ENCODE measurements around the gene DNAH17. TPM values are rescaled to one million over a fixed set of nuclear protein-coding genes. Genes with fewer than 3 reads are reported as not detected.

DNAH17 gene
- total RNA-seq, 1 donor from 2014 or later: 2.0 TPM

- Histone ChIP-seq H3K36me3 (peaks cover 0 to 27% of the 10 kb centered on the region in 2 donors), H3K27me3 (no peaks in the 10 kb centered on the region), H3K4me1 (peaks cover 43% of the 10 kb centered on the region), H3K9me3 (no peaks in the 10 kb centered on the region), H3K4me3 (no peak overlapping the region), H3K27ac (peak overlapping the region; percentile 86)
- TF ChIP-seq CTCF (IDR thresholded peaks at IDR 0.05) (no peak), POLR2AphosphoS5 (IDR thresholded peaks at IDR 0.05; ENCODE audit: insufficient read depth in 1 of 2, low read depth in 1 of 2) (peak in 1 of 2 donors; percentile 14)
- intact Hi-C loops (cut with DNase I): no loop called here
- DNase-seq (ENCODE audit: extremely low spot score in 2 of 2): no peak
Measured at GRCh38 chr17:78417531-78417909, 159.7 kb downstream of the DNAH17 start.

DNA sequence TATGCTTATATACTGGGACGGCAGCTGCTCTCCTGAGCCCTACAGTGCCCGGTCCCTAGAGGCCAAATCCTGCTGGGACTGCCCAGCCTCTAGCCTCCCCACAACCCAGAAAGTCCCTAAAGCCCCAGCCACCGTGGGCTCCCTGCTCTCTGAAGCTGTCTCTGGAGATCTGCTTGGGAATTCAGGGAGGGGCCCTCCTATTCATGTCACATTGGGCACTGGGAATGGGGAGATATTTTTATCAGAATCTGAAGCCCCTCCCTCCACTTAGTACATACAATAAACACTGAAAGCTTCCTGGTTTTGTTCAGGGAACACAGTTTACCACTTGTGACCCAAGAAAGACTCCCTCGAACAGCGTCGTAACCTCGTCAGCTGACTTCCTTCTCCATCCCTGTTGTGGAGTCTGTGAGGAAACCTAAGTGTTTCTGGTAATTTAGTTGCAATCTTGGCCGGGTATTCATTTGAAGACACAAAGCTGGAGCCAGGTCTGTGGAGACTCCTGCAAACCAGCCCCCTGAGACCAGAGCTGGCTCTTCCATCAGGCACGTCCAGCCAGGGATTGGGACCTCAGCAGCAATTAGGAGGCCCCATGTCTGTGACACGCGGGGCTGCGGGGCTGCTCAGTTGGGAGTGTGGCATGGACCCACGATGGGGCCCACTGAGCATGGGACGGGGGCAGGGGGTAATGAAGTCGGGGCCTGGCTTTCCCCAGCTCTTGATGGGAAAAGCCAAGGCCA, 160.2 kb downstream of the DNAH17 start:
- H3K36me3 ChIP-seq: peaks cover 0 to 27% of the 10 kb centered on the region in 2 donors
- H3K4me3 ChIP-seq: no peak overlapping the region
- H3K27ac ChIP-seq: peak overlapping the region; percentile 86
- intact Hi-C loops (cut with DNase I): no loop called here
- no peak for DNase-seq (ENCODE audit: extremely low spot score in 2 of 2)
- no peaks in the 10 kb centered on the region for H3K9me3 ChIP-seq
- TF ChIP-seq CTCF (IDR thresholded peaks at IDR 0.05): no peak
- peak; percentile 59 to 88 for TF ChIP-seq POLR2AphosphoS5 (IDR thresholded peaks at IDR 0.05; ENCODE audit: insufficient read depth in 1 of 2, low read depth in 1 of 2)
- TF ChIP-seq POLR2A (IDR thresholded peaks at IDR 0.05): no peak
- H3K27me3 ChIP-seq: no peaks in the 10 kb centered on the region
- H3K4me1 ChIP-seq: peaks cover 43% of the 10 kb centered on the region

GRCh38 chr17:78415821-78416711, 161.1 kb downstream of the DNAH17 start:
- intact Hi-C loops (cut with DNase I): no loop called here
- Histone ChIP-seq H3K4me3 (no peak overlapping the region), H3K36me3 (peaks cover 0 to 27% of the 10 kb centered on the region in 2 donors), H3K27me3 (no peaks in the 10 kb centered on the region), H3K4me1 (peaks cover 46% of the 10 kb centered on the region), H3K27ac (peak overlapping the region; percentile 86), H3K9me3 (no peaks in the 10 kb centered on the region)
- DNase-seq (ENCODE audit: extremely low spot score in 2 of 2): no peak
- no peak for TF ChIP-seq CTCF (IDR thresholded peaks at IDR 0.05)
- TF ChIP-seq POLR2AphosphoS5 (IDR thresholded peaks at IDR 0.05; ENCODE audit: insufficient read depth in 1 of 2, low read depth in 1 of 2): no peak
- TF ChIP-seq POLR2A (IDR thresholded peaks at IDR 0.05): no peak

DNA sequence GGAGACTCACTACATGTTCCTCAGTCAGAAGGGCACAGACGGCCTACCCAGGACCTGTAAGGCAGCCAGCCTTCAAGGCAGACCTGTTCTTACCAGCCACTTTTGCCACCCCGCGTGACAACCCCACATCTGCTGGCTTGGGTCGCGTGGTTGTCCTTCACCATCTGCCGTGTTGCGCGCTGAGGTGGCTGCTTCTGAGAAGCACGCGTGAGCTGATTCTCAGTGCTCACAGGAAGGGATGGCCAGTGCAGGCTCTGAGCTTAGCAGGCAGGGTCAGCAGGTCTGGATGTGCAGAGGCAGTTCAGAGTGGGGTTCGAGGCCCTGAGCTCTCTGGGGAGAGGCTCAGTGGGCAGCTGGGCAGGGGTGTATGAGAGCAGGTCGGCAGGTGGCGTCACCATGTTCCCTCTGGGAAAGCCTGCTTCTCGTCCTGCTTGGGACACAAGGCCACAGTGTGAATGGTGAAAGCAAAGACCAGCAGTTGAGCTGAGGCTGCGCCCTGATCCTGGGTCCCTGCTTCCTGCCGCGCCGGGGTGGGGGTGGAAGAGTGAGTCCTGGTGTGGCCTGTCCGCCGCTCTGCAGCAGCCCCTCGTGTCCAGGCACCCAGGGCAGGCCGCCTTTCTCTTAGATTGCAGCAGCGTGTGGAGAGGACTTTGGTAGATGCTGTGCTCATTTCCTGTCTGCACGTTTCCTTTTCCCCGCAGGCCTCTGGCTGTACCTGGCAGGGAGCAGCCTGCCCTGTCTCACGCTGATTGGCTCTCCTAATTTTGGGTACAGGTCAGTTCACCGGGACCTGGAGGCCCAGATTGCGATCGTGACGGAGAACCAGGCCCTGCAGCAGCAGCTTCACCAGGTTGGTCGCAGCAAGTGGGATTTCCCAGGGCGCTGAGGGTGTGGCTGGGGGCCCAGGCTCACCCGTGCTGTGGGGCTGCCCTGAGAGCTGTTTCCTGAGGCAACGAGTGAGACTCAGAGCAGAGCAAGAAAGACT, 162.7 kb downstream of the DNAH17 start:
- H3K36me3 ChIP-seq: peaks cover 0 to 18% of the 10 kb centered on the region in 2 donors
- no peak overlapping the region for H3K27ac ChIP-seq
- H3K4me3 ChIP-seq: no peak overlapping the region
- no peaks in the 10 kb centered on the region for H3K9me3 ChIP-seq
- no peaks in the 10 kb centered on the region for H3K27me3 ChIP-seq
- intact Hi-C loops (cut with DNase I): no loop called here
- H3K4me1 ChIP-seq: peaks cover 49% of the 10 kb centered on the region
- no peak for DNase-seq (ENCODE audit: extremely low spot score in 2 of 2)
- TF ChIP-seq POLR2A (IDR thresholded peaks at IDR 0.05) (no peak), CTCF (IDR thresholded peaks at IDR 0.05) (no peak)

Data from vagina (tissue), 2 donors.